ENCODE measurements around the gene HACD3. TPM values are rescaled to one million over a fixed set of nuclear protein-coding genes. Genes with fewer than 3 reads are reported as not detected.
"Not testable (repeated sequence)": the region's sequence is repeated elsewhere in the genome, so short reads cannot be mapped to it uniquely, and the experiment has no call there.

HACD3 gene
- total RNA-seq, 2 donors from 2014 or later: 14.3 to 14.8 TPM

- Mint-ChIP-seq H3K4me3 (no peak overlapping the region), H3K36me3 (ENCODE audit: low read depth) (peaks cover 12% of the 10 kb centered on the region), H3K4me1 (peaks cover 25% of the 10 kb centered on the region), H3K27me3 (no peaks in the 10 kb centered on the region), H3K27ac (peak overlapping the region; percentile 88)
- DNase-seq (no peak), ATAC-seq (no peak)
- no peaks in the 10 kb centered on the region for H3K9me3 ChIP-seq (ENCODE audit: control insufficient read depth, low read length, poor library complexity, severe bottlenecking)
These were observed 54.0 kb downstream of the HACD3 start for GRCh38 chr15:65584241-65584640.

GRCh38 chr15:65587094-65587493, 56.8 kb downstream of the HACD3 start:
- Mint-ChIP-seq H3K27me3 (no peaks in the 10 kb centered on the region), H3K27ac (no peak overlapping the region), H3K36me3 (ENCODE audit: low read depth) (peaks cover 27% of the 10 kb centered on the region), H3K4me1 (peaks cover 40% of the 10 kb centered on the region), H3K4me3 (no peak overlapping the region)
- ATAC-seq (no peak), DNase-seq (no peak)
- no peaks in the 10 kb centered on the region for H3K9me3 ChIP-seq (ENCODE audit: control insufficient read depth, low read length, poor library complexity, severe bottlenecking)

DNA sequence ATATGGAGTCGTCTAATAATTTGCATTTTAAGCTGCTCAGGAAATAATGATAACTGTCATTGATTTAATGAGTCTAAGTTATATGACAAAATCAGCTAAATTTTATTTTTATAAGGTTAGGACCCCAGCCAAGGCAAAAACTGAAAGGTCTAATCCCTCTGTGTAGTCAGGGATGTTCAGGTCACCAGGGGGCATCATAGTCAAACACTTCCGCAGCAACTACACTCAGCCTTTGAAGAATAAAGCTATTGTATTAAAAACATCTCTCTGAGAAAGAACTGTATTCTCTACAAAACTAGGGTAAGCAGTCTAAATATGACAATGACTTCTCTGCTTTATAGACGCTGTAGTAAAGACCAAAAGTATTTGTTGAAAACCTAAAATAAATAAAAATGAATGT, 65.7 kb downstream of the HACD3 start:
- H3K36me3 Mint-ChIP-seq (ENCODE audit: low read depth): peaks cover 7% of the 10 kb centered on the region
- H3K4me1 Mint-ChIP-seq: peaks cover under 1% of the 10 kb centered on the region
- ATAC-seq (no peak), DNase-seq (no peak)
- H3K27ac Mint-ChIP-seq: no peak overlapping the region
- no peaks in the 10 kb centered on the region for H3K9me3 ChIP-seq (ENCODE audit: control insufficient read depth, low read length, poor library complexity, severe bottlenecking)
- no peaks in the 10 kb centered on the region for H3K27me3 Mint-ChIP-seq
- no peak overlapping the region for H3K4me3 Mint-ChIP-seq

DNA sequence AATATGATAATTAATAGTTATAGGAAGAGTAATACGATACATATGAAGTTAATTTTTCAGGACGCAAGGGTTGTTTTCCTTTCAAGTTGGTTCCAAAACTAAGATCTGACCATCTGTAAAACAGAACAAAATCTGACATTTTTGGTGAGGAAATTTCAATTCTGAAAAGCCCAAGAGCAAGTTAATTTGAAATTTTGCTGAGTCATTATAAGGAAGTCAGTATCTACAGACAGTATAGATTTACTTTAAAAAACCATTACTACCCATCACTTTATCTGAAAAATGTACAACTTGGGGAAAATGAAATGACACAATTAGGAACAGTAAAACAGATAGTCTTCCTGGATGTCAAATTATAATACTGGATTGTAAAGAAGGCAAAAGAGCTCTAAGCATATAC, 68.2 kb downstream of the HACD3 start:
- Mint-ChIP-seq H3K27me3 (no peaks in the 10 kb centered on the region), H3K4me1 (no peaks in the 10 kb centered on the region), H3K36me3 (ENCODE audit: low read depth) (peaks cover 3% of the 10 kb centered on the region), H3K27ac (no peak overlapping the region), H3K4me3 (no peak overlapping the region)
- H3K9me3 ChIP-seq (ENCODE audit: control insufficient read depth, low read length, poor library complexity, severe bottlenecking): no peaks in the 10 kb centered on the region
- DNase-seq (no peak), ATAC-seq (no peak)

- peaks cover 3% of the 10 kb centered on the region for H3K36me3 Mint-ChIP-seq (ENCODE audit: low read depth)
- no peak overlapping the region for H3K4me3 Mint-ChIP-seq
These were observed 69.4 kb downstream of the HACD3 start for GRCh38 chr15:65599677-65600076.

GRCh38 chr15:65603134-65603533, 72.9 kb downstream of the HACD3 start:
- H3K4me3 Mint-ChIP-seq: no peak overlapping the region
- H3K9me3 ChIP-seq (ENCODE audit: control insufficient read depth, low read length, poor library complexity, severe bottlenecking): no peaks in the 10 kb centered on the region
- H3K4me1 Mint-ChIP-seq: no peaks in the 10 kb centered on the region
- no peak for DNase-seq
- H3K27me3 Mint-ChIP-seq: no peaks in the 10 kb centered on the region
- H3K27ac Mint-ChIP-seq: no peak overlapping the region
- no peaks in the 10 kb centered on the region for H3K36me3 Mint-ChIP-seq (ENCODE audit: low read depth)
- no peak for ATAC-seq

More at GRCh38 chr15:65599677-65600076, 69.4 kb downstream of the HACD3 start:
- DNase-seq: no peak
- no peaks in the 10 kb centered on the region for H3K9me3 ChIP-seq (ENCODE audit: control insufficient read depth, low read length, poor library complexity, severe bottlenecking)
- no peak overlapping the region for H3K27ac Mint-ChIP-seq
- no peaks in the 10 kb centered on the region for H3K4me1 Mint-ChIP-seq
- no peak for ATAC-seq
- no peaks in the 10 kb centered on the region for H3K27me3 Mint-ChIP-seq

DNA sequence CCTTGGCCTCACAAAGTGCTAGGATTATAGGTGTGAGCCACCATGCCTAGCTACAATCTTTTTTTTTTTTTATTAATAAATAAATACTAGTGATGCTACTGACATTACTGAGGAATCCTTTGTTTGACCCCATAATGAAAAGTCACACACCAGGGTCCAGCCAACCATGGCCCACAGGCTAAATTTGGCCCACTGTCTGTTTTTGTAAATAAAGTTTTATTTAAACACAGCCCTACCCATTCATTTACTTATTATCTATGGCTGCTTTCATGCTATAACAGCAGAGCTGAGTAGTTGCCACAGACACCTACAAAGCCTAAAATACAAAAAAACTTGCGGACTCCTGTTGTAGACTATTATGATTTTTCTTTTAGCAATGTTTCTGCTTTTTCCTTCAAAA, 73.3 kb downstream of the HACD3 start:
- ATAC-seq (no peak), DNase-seq (no peak)
- no peaks in the 10 kb centered on the region for H3K4me1 Mint-ChIP-seq
- H3K4me3 Mint-ChIP-seq: no peak overlapping the region
- no peaks in the 10 kb centered on the region for H3K27me3 Mint-ChIP-seq
- H3K36me3 Mint-ChIP-seq (ENCODE audit: low read depth): no peaks in the 10 kb centered on the region
- H3K9me3 ChIP-seq (ENCODE audit: control insufficient read depth, low read length, poor library complexity, severe bottlenecking): no peaks in the 10 kb centered on the region
- no peak overlapping the region for H3K27ac Mint-ChIP-seq

DNA sequence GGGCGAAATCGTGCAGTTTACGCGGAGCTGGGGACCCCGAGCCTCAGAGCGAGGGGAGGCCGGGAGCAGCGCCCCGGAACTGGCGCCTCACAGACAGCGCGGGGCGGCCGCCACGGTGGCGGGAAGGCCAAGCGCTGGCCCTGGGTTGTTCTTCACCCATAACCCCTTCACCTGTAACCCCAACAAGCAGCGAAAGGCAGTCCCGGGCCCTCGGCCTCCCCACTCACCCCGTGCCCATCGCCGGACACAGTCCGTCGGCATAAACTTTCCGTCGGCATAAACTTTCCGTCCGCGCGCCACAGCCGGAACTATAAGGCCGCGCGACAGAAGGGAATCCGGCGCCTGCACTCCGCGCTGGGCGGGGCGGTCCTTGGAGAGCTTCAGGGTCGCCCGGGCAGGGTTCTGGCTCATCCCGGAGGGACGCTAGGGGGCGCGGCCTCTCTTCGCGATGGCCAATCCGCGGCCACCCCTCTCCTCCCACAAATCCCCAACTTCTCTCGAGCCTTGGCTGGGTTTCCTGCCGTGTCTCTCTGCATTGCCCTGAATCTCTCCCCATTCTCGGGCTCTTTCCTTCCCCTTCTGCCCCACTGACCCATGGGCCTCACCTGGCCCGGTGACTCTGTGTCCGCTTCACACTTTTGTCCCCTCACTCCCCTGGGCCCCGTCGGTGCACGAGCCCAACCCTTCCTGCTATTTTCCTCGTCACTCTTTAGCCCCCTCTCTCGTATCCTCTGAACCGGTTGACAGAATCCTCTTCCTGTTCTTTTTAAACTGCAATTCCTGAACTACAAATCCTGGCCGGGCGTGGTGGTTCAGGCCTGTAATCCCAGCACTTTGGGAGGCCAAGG, 80.8 kb downstream of the HACD3 start, which contains the start of gene INTS14:
INTS14 (minus strand) TSS at position 261 of the 848 bp plus-strand sequence. CDS start 3,751 bp downstream, outside the sequence.
- Mint-ChIP-seq H3K27me3 (no peaks in the 10 kb centered on the region), H3K4me1 (peaks cover 20% of the 10 kb centered on the region), H3K27ac (peak within 1 kb of the TSS; percentile 96), H3K36me3 (ENCODE audit: low read depth) (no peaks in the 10 kb centered on the region), H3K4me3 (peak within 1 kb of the TSS; percentile 98)
- peak; percentile 98 for ATAC-seq
- peak; percentile 85 to 89 (median 87) for DNase-seq
- no peaks in the 10 kb centered on the region for H3K9me3 ChIP-seq (ENCODE audit: control insufficient read depth, low read length, poor library complexity, severe bottlenecking)

DNA sequence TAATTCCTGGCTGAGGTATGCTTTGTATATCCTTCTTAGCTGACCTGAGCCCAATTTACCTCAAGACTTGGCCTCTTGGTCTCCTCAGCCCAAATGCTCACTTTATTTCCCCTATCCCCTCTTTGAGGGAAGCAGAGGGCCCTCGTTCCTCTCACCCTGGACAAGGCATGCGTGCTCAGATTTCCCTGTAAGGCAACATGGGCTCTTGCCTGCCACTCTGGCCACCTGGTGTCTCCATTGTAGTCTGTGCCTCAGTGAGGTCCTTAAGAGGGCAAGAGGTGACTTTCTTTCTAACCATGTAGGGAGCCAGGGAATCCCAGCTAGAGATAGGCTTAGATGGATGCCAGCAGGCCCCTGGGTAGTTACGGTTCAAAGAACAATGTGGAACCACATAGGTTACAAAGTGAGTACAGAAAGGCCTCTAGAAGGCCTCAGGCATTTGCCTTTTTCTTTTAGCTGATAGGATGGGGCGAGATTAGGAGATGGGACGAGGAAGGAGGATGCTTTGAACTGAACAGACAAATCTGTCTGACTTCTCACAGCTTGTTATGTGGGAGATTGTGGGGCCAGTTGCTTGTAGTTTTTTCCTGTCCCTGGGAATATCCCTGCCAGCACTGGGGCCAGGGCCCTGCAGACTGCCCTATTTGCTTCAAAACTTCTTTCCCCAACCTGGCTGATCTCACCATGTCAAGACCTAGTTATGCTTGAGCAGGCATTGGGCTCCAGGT, 81.8 kb downstream of the HACD3 start:
- no peaks in the 10 kb centered on the region for H3K9me3 ChIP-seq (ENCODE audit: control insufficient read depth, low read length, poor library complexity, severe bottlenecking)
- Mint-ChIP-seq H3K4me3 (peak overlapping the region; percentile 98), H3K36me3 (ENCODE audit: low read depth) (no peaks in the 10 kb centered on the region), H3K4me1 (peaks cover 20% of the 10 kb centered on the region), H3K27ac (peak overlapping the region; percentile 96), H3K27me3 (no peaks in the 10 kb centered on the region)
- no peak for ATAC-seq
- DNase-seq: no peak

DNA sequence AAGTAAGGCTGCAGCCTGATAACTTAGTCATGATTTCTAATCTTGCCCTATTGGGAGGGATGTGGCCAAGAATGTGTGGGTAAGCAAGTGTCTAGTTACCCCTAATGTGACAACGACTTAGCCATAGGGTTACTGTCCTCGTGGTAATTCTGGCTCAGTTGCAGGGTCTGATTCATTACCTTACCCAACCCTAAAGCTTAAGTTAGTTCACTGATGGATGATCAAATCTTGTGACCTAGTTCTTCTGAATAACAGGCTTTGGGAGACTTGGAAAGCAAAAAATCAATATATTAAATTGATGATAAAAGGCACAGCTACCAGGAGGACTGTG, 82.3 kb downstream of the HACD3 start:
- H3K4me1 Mint-ChIP-seq: peaks cover 20% of the 10 kb centered on the region
- no peak for DNase-seq
- H3K27me3 Mint-ChIP-seq: no peaks in the 10 kb centered on the region
- no peaks in the 10 kb centered on the region for H3K36me3 Mint-ChIP-seq (ENCODE audit: low read depth)
- H3K4me3 Mint-ChIP-seq: peak overlapping the region; percentile 98
- no peak overlapping the region for H3K27ac Mint-ChIP-seq
- no peaks in the 10 kb centered on the region for H3K9me3 ChIP-seq (ENCODE audit: control insufficient read depth, low read length, poor library complexity, severe bottlenecking)
- ATAC-seq: no peak

- H3K4me3 Mint-ChIP-seq: no peak overlapping the region
- H3K36me3 Mint-ChIP-seq (ENCODE audit: low read depth): no peaks in the 10 kb centered on the region
- ATAC-seq (no peak), DNase-seq (no peak)
- H3K4me1 Mint-ChIP-seq: peaks cover 20% of the 10 kb centered on the region
- no peaks in the 10 kb centered on the region for H3K27me3 Mint-ChIP-seq
- H3K9me3 ChIP-seq (ENCODE audit: control insufficient read depth, low read length, poor library complexity, severe bottlenecking): no peaks in the 10 kb centered on the region
- no peak overlapping the region for H3K27ac Mint-ChIP-seq
These were observed 82.9 kb downstream of the HACD3 start for GRCh38 chr15:65612949-65613744.

GRCh38 chr15:65615887-65616286, 85.6 kb downstream of the HACD3 start:
- H3K4me3 Mint-ChIP-seq; H3K27ac Mint-ChIP-seq; H3K36me3 Mint-ChIP-seq (ENCODE audit: low read depth); ATAC-seq; H3K9me3 ChIP-seq (ENCODE audit: control insufficient read depth, low read length, poor library complexity, severe bottlenecking); H3K27me3 Mint-ChIP-seq; DNase-seq: not testable (repeated sequence)
- H3K4me1 Mint-ChIP-seq: peaks cover 18% of the 10 kb centered on the region

DNA sequence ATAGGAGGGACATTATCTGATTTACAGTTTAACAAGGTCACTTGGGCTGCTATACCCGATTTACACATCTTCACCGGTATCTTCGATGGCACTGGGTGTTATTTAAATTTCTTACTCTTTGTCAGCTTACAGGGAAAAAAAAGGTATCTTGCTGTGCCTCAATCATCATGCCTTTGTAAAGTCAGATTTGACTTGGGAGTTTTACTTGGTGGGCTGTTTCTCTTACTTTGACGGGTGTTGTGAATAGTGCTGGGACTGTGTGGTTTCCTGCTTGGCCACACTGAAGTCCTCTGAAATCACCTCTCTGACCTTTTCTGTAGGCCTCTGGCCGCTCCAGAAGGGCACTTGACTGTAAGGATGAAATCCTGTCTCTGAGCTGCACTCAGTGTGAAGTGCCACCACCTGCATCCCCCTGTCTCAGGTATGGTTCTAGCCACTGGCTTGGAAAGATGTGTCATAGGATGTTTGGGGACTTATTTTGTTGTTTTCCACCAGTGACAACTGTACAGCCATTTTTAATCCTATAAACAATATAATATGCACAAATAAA, 88.4 kb downstream of the HACD3 start:
- no peak for DNase-seq
- peaks cover 2% of the 10 kb centered on the region for H3K4me1 Mint-ChIP-seq
- H3K9me3 ChIP-seq (ENCODE audit: control insufficient read depth, low read length, poor library complexity, severe bottlenecking): no peaks in the 10 kb centered on the region
- H3K36me3 Mint-ChIP-seq (ENCODE audit: low read depth): no peaks in the 10 kb centered on the region
- no peaks in the 10 kb centered on the region for H3K27me3 Mint-ChIP-seq
- H3K4me3 Mint-ChIP-seq: no peak overlapping the region
- no peak overlapping the region for H3K27ac Mint-ChIP-seq
- no peak for ATAC-seq

All from T-helper 17 cell (primary cell).